Measurements from ENCODE around the gene CDC5L.

CDC5L gene

DNA sequence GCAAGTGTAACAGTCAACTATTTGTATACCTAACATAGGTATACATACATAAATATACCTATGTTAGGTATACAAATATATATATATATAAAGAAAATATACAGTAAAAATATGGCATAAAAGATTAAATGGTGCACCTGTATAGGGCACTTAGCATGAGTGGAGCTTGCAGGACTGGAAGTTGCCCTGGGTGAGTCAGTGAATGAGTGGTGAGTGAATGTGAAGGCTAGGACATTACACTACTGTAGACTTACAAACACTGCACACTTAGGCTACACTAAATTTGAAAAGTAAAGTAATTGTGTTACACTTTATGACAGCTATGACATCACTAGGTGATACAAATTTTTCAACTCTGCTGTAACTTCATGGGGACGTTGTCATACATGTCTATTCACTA is 65.6 kb downstream of the CDC5L start:
- no peak for DNase-seq (ENCODE audit: low read depth in 1 of 2, low spot score in 1 of 2)
- no peak for TF ChIP-seq JUND (IDR thresholded peaks at IDR 0.05; ENCODE audit: low read depth)
- in situ Hi-C loops (cut with HindIII; ENCODE audit: low pct_unique_long_range_greater_than_20kb, low sequenced_read_pairs) = no loop called here

DNA sequence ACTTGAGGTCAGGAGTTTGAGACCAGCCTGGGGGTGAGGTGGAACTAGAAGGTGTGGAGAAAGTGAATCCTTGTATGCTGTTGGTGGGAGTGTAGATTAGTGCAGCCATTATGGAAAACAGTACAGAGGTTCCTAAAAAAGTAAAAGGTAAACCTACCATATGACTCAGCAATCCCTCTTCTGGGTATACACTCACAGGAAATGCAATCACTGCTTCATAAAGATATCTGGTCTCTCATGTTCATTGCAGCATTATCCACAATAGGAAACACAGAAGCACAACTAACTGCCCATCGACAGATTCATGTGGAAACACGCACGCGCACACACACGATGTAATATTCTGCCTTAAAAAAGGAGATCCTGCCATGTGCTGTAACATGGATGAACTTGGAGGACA is 66.7 kb downstream of the CDC5L start:
- in situ Hi-C loops (cut with HindIII; ENCODE audit: low pct_unique_long_range_greater_than_20kb, low sequenced_read_pairs) = no loop called here
- no peak for TF ChIP-seq JUND (IDR thresholded peaks at IDR 0.05; ENCODE audit: low read depth)
- no peak for DNase-seq (ENCODE audit: low read depth in 1 of 2, low spot score in 1 of 2)

DNA sequence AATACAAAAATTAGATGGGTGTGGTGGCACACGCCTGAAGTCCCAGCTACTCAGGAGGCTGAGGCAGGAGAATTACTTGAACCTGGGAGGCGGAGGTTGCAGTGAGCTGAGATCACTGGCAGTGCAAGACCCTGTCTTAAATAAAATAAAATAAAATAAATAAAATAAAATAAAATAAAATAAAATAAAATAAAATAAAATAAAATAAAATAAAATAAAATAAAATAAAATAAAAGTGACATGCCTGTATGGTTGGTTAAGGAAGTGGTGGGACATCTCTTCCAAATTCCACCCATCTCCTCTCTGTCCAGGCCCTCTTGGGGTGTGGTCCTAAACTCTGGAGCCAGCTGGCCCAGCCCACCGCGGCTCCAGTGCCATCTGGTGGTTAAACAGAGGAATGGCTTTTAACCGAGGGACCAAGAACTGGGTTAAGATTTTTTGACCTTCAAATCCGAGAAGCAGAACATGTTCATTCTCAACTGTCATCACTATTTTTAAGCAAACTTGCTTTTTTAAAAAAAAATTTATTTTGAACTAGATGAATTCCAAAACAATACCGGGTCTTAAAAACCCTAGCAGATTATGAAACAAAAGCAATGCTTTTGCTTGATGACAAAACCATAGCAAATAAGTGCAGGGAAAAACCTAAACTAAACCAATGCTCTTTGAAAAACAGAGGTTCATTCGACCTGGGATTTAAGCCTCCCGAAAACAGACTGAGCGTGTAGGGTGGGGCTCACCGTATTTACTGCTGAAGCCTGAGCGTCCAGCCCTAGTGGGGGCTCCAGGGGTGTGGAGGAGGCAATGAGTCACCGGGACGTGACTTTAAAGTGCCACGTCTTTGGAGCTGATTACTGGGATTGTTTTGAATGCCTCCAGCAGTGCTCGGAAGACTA is 68.8 kb downstream of the CDC5L start:
- in situ Hi-C loops (cut with HindIII; ENCODE audit: low pct_unique_long_range_greater_than_20kb, low sequenced_read_pairs) = no loop called here
- no peak for TF ChIP-seq JUND (IDR thresholded peaks at IDR 0.05; ENCODE audit: low read depth)
- peak; percentile 42 to 68 for DNase-seq (ENCODE audit: low read depth in 1 of 2, low spot score in 1 of 2)

DNA sequence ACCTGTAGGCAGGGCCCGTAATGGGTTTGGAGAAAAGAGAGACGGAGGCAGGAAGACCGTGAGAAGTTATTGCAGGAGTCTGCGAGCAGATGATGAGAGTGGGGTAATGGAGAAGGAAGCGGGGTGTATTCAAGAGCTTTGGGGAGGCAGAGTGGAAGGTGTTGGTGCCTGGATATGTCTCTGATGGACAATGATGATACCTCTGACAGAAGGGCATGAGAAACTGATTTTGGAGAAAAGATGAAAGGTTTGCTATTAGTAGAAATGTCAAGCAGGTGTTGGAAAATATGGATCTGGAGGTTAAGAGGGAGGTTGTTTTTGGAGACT is 69.4 kb downstream of the CDC5L start:
- in situ Hi-C loops (cut with HindIII; ENCODE audit: low pct_unique_long_range_greater_than_20kb, low sequenced_read_pairs) = no loop called here
- no peak for DNase-seq (ENCODE audit: low read depth in 1 of 2, low spot score in 1 of 2)

DNA sequence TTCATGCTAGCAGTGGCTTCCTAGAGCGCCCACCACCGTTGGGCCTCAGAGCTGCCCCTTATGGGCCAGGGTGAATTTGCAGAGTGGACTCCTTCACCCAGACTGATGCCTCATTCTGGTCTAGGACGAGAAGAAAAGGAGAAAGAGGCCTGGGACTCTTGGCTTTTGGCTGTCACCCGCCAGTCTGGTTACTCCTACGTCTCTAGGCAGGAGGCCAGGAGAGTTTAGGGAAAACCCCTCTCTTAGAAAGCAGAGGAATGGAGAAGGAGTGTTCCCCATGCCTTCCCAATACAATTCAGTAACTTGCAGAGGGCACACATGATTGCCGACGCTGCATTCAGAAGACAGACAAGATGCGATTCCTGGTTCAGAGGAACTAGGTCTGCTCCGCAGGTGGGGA is 70.1 kb downstream of the CDC5L start:
- in situ Hi-C loops (cut with HindIII; ENCODE audit: low pct_unique_long_range_greater_than_20kb, low sequenced_read_pairs) = no loop called here
- no peak for TF ChIP-seq JUND (IDR thresholded peaks at IDR 0.05; ENCODE audit: low read depth)
- no peak for DNase-seq (ENCODE audit: low read depth in 1 of 2, low spot score in 1 of 2)

More for the DNA sequence above, 69.4 kb downstream of the CDC5L start:
- TF ChIP-seq JUND (IDR thresholded peaks at IDR 0.05; ENCODE audit: low read depth) = no peak

DNA sequence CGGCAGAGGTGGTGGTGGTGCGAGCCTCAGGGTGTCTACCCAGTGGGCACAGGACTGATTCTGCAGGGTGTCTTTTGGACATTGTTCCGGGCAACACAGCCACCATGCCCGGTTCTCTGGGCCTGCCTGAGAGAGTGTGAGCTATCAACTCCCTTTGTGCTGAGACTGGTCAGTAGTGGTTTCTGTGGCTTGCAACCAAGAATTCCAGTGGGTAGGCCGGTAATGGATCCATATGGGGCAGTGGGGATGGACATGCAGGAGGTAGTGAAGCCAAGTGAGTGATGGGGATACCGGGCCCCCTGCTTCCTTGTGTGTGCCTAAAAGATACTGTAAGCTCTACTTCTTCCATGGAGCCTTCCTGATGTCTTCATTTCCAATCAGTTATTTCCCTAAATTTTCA is 71.0 kb downstream of the CDC5L start:
- in situ Hi-C loops (cut with HindIII; ENCODE audit: low pct_unique_long_range_greater_than_20kb, low sequenced_read_pairs) = no loop called here
- TF ChIP-seq JUND (IDR thresholded peaks at IDR 0.05; ENCODE audit: low read depth) = no peak
- no peak for DNase-seq (ENCODE audit: low read depth in 1 of 2, low spot score in 1 of 2)

DNA sequence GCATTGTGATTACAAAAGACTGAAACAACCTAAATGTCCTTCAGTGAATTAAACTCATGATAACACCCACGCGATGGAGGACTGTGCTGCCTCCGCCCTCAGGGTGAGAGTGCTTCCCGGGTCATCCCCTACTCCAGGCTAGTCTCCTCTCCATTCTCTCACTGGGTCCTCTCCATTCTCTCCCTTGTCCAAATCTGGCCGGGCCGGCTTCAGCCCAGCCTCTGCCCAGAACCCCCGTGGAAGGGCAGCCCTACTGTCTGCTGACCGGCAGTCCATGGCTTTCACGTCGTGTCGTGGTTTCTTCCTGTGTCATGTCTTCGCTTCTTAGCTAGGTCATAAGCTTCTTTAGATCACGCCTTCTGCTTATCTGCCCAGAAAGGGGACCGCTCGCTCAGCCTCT is 74.8 kb downstream of the CDC5L start:
- in situ Hi-C loops (cut with HindIII; ENCODE audit: low pct_unique_long_range_greater_than_20kb, low sequenced_read_pairs) = no loop called here
- no peak for TF ChIP-seq JUND (IDR thresholded peaks at IDR 0.05; ENCODE audit: low read depth)
- no peak for DNase-seq (ENCODE audit: low read depth in 1 of 2, low spot score in 1 of 2)

DNA sequence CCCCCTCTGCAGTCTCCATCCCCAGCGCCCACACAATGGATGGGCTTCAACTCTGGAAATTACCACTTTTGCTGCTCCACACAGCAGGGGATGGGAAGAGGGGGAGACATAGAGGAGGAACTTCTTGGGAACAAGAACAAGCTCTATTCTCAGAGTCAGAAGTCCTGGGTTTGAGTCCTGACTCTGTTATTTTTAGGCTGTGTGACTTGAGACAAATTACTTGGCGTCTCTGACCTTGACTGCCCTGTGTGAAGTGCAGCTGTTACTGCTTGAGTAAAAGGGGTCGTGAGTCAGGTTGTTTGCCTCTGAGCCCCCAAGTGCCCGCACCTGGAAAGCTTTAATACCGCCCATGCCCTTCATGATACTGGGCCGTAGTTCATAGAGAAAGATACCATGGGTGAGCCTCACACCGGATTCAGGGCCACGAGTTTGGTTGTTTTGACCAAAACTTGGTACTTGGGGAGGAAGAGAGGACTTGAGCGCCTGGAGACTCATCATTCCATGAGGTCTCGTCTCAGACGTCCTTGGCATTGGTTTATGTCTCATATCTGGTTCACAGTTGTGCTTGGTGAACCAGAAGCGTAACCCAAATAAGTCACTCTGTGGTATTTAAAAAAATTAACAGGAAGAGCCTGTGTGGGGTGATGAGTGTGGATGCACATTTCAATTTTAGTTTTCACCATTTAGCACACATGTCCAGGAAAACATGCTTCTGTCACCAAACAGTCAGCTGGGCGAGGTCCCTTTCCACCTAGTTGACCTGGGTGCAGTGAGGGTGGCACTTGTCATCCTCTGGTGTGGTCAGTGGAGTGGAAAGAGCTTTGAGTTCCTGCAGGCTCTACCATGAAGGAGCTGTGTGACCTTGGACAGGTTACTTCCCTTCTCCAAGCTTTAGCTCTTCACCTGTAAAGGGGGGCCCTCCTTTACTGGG is 75.6 kb downstream of the CDC5L start:
- TF ChIP-seq JUND (IDR thresholded peaks at IDR 0.05; ENCODE audit: low read depth) = no peak
- no peak for DNase-seq (ENCODE audit: low read depth in 1 of 2, low spot score in 1 of 2)
- in situ Hi-C loops (cut with HindIII; ENCODE audit: low pct_unique_long_range_greater_than_20kb, low sequenced_read_pairs) = no loop called here

DNA sequence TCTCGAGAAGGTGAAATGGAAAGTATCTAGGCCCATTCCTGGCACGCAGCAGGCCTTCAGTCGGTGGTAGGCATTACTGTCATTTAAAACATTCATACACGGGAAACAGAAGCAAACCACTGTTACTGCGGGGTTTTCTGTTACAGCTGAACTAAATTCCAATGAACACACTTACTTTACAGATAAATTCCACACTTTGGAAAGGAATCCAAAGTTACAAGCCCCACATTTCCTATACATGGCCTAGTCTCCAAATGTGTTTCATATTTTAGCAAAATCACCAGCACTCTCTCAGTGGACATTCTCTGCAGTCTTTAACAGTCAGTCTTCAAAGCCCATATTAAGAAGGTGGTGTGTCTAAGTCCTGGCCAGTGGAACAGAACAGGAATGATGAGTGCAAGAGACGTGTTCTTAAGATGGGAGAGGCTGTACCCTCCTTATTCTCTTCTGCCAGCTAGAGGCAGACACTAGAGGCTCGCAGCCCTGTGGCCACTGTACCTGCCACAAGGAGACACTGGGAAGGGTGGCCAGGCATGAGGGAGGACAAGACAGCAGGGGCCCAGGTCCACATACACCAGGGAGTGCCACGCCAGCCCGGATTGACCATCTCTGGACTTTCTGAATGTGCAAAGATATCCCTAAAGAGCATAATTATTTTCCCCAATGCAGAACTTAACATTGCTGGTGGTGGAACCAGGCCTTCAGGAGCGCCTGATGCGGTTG is 76.4 kb downstream of the CDC5L start:
- in situ Hi-C loops (cut with HindIII; ENCODE audit: low pct_unique_long_range_greater_than_20kb, low sequenced_read_pairs) = no loop called here
- TF ChIP-seq JUND (IDR thresholded peaks at IDR 0.05; ENCODE audit: low read depth) = no peak

DNA sequence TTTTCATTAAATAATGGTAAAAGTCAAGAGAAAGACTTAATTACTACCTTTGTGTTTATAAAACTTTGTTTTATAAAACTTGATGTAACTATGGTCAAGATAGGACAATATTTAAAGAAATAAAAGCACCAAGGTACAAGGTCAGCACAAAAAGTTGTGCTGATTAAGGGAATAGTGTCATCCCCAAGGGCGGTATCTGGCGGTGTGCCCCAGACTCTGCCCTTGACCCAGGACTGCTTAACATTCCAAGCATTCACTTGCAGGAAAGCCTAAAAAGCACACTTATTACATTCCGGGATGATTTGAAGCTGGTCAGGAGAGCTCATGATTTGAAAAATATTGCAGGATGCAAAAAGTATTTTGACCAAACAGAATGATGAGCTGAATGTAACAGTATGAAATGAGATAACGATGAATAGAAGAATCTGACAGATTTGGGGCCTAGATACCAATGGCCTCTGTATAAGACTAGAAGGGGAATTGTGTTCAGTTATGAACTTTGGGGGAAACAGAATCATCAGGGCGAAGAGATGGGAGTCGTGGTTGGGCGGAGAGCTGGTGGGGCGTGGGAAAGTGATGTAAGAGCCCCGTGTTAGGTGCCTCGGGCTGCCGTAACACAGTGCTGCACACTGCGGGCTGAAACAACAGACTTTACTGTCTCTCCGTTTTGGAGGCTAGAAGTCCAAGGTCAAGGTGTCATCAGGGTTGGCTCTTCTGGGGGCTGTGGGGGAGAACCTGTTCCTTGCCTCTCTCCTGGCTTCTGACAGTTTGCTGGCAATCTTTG is 77.2 kb downstream of the CDC5L start:
- TF ChIP-seq JUND (IDR thresholded peaks at IDR 0.05; ENCODE audit: low read depth) = no peak
- in situ Hi-C loops (cut with HindIII; ENCODE audit: low pct_unique_long_range_greater_than_20kb, low sequenced_read_pairs) = no loop called here
- no peak for DNase-seq (ENCODE audit: low read depth in 1 of 2, low spot score in 1 of 2)

More for the DNA sequence above, 76.4 kb downstream of the CDC5L start:
- DNase-seq (ENCODE audit: low read depth in 1 of 2, low spot score in 1 of 2) = no peak

DNA sequence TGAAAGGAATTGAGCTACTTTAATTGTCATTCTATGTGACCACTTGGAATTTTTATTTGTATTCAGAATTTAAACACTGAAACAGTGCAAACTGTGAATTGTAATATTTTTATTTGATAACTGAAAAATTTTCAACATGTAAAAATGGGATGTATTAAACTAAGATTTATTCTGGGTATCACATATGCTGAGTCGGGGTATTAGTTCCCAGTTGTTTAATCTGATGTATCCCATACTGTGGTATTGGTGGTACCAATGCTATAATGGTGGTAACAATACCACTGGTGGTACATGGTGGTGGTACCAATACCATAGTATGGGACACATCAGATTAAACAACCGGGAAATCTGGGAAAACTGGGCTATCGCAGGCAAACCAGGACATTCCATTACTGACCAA is 79.4 kb downstream of the CDC5L start:
- no peak for DNase-seq (ENCODE audit: low read depth in 1 of 2, low spot score in 1 of 2)
- in situ Hi-C loops (cut with HindIII; ENCODE audit: low pct_unique_long_range_greater_than_20kb, low sequenced_read_pairs) = no loop called here
- TF ChIP-seq JUND (IDR thresholded peaks at IDR 0.05; ENCODE audit: low read depth) = no peak

DNA sequence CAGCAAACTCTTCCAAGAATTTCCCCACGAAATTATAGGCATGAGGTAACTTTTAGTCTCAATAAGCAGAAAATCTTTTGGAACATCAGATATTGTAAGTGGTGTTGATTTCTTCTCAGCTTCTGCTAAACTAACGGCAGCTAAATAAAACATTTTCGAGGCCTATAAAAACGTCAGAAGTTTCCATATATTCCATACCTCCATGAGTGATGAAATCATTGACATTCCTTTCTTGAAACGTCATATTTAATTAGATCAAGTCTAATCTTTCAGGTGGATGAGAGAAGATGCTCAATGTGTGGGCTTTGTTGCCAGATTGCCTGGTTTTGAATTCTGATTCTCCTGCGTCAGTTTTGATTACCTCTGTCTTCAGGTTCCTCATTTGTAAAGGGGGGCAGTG is 81.3 kb downstream of the CDC5L start:
- no peak for DNase-seq (ENCODE audit: low read depth in 1 of 2, low spot score in 1 of 2)
- in situ Hi-C loops (cut with HindIII; ENCODE audit: low pct_unique_long_range_greater_than_20kb, low sequenced_read_pairs) = no loop called here
- no peak for TF ChIP-seq JUND (IDR thresholded peaks at IDR 0.05; ENCODE audit: low read depth)
